ENCODE results near the gene EIPR1. TPM values are rescaled to one million over a fixed set of nuclear protein-coding genes. Genes with fewer than 3 reads are reported as not detected.

EIPR1 gene
- total and polyA plus RNA-seq, 2 experiments from 2014 or later, result 23.2 to 28.2 TPM

GRCh38 chr2:3317871-3318590 lies 59.6 kb downstream of the EIPR1 start:
- no peaks in the 10 kb centered on the region for H3K9me3 ChIP-seq (ENCODE audit: low read depth)
- no peaks in the 10 kb centered on the region for H3K27me3 ChIP-seq
- no peak overlapping the region for H3K4me3 ChIP-seq
- H3K4me1 ChIP-seq (ENCODE audit: low read depth), result no peaks in the 10 kb centered on the region
- DNase-seq (ENCODE audit: low read depth in 1 of 2, low spot score in 1 of 2), result no peak
- H3K36me3 ChIP-seq, result no peaks in the 10 kb centered on the region
- TF ChIP-seq CTCF (IDR thresholded peaks at IDR 0.05; ENCODE audit: low read depth, low read length), result no peak
- H3K27ac ChIP-seq, result no peak overlapping the region

GRCh38 chr2:3317277-3317685 lies 60.3 kb downstream of the EIPR1 start:
- Histone ChIP-seq H3K27me3 (no peaks in the 10 kb centered on the region), H3K4me1 (ENCODE audit: low read depth) (no peaks in the 10 kb centered on the region), H3K4me3 (no peak overlapping the region), H3K27ac (no peak overlapping the region), H3K36me3 (no peaks in the 10 kb centered on the region), H3K9me3 (ENCODE audit: low read depth) (no peaks in the 10 kb centered on the region)
- no peak for DNase-seq (ENCODE audit: low read depth in 1 of 2, low spot score in 1 of 2)
- no peak for TF ChIP-seq CTCF (IDR thresholded peaks at IDR 0.05; ENCODE audit: low read depth, low read length)

- Histone ChIP-seq H3K9me3 (ENCODE audit: low read depth) (no peaks in the 10 kb centered on the region), H3K4me3 (no peak overlapping the region), H3K4me1 (ENCODE audit: low read depth) (no peaks in the 10 kb centered on the region), H3K36me3 (no peaks in the 10 kb centered on the region), H3K27me3 (no peaks in the 10 kb centered on the region), H3K27ac (no peak overlapping the region)
- TF ChIP-seq CTCF (IDR thresholded peaks at IDR 0.05; ENCODE audit: low read depth, low read length), result no peak
- DNase-seq (ENCODE audit: low read depth in 1 of 2, low spot score in 1 of 2), result peak in 1 of 2 donors; percentile 56
These were observed 61.0 kb downstream of the EIPR1 start for GRCh38 chr2:3316456-3317276.

- no peak for TF ChIP-seq CTCF (IDR thresholded peaks at IDR 0.05; ENCODE audit: low read depth, low read length)
- DNase-seq (ENCODE audit: low read depth in 1 of 2, low spot score in 1 of 2), result no peak
- Histone ChIP-seq H3K27me3 (no peaks in the 10 kb centered on the region), H3K9me3 (ENCODE audit: low read depth) (no peaks in the 10 kb centered on the region), H3K36me3 (no peaks in the 10 kb centered on the region), H3K4me3 (no peak overlapping the region), H3K4me1 (ENCODE audit: low read depth) (no peaks in the 10 kb centered on the region), H3K27ac (no peak overlapping the region)
These were observed 63.0 kb downstream of the EIPR1 start for GRCh38 chr2:3314626-3315025.

- Histone ChIP-seq H3K36me3 (no peaks in the 10 kb centered on the region), H3K9me3 (ENCODE audit: low read depth) (no peaks in the 10 kb centered on the region), H3K4me3 (no peak overlapping the region), H3K27me3 (no peaks in the 10 kb centered on the region), H3K27ac (no peak overlapping the region), H3K4me1 (ENCODE audit: low read depth) (no peaks in the 10 kb centered on the region)
- no peak for TF ChIP-seq CTCF (IDR thresholded peaks at IDR 0.05; ENCODE audit: low read depth, low read length)
- DNase-seq (ENCODE audit: low read depth in 1 of 2, low spot score in 1 of 2), result no peak
These were observed 63.7 kb downstream of the EIPR1 start for GRCh38 chr2:3313781-3314375.

Measured in cardiac muscle cell (in vitro differentiated cells and primary cell).